CD4-positive, CD25-positive, alpha-beta regulatory T cell (primary cell): ENCODE data around the gene ASTN1. TPM values are rescaled to one million over a fixed set of nuclear protein-coding genes. Genes with fewer than 3 reads are reported as not detected.

ENCODE experiments used
- ATAC-seq, 2 donors: fragments of 150-1000 bp; cut with Tn5 transposase; one replicate each; pipeline ENCODE4 v1.10.0; 2021; ENCODE audit warnings: low read depth in 2 of 2, moderate number of reproducible peaks in 2 of 2, moderate library complexity in 1 of 2
- DNase-seq, 3 donors: peaks; one replicate each; pipeline versions ENCODE4 v3.0.0 to v3.0.0-alpha.2; 2012 to 2022; ENCODE audit warnings: mixed read lengths in 1 of 3
- H3K27ac ChIP-seq: one replicate; pipeline ENCODE4 v1.7.0; 2013; ENCODE audit warnings: mild to moderate bottlenecking, low read length; ENCODE audit not compliant: insufficient read depth, poor library complexity, severe bottlenecking
- H3K27me3 ChIP-seq: one replicate; pipeline ENCODE4 v1.7.0; 2013; ENCODE audit warnings: low read length; ENCODE audit not compliant: control insufficient read depth, insufficient read depth
- H3K36me3 ChIP-seq: one replicate; pipeline ENCODE4 v1.7.0; 2013; ENCODE audit warnings: mild to moderate bottlenecking, low read length, moderate library complexity; ENCODE audit not compliant: control insufficient read depth, insufficient read depth
- H3K4me1 ChIP-seq: 2 replicates; pipeline ENCODE4 v1.7.0; 2013; ENCODE audit warnings: mild to moderate bottlenecking, low read length; ENCODE audit not compliant: insufficient read depth, control insufficient read depth, poor library complexity, severe bottlenecking
- H3K4me3 ChIP-seq: one replicate; pipeline ENCODE4 v1.7.0; 2013; ENCODE audit warnings: low read depth, mild to moderate bottlenecking, low read length, moderate library complexity
- H3K9me3 ChIP-seq, 2 experiments: 1 replicate in 1 of 2; 2 replicates in 1 of 2; pipeline ENCODE4 v1.7.0; 2013; ENCODE audit warnings: low read length in 2 of 2, mild to moderate bottlenecking in 1 of 2, moderate library complexity in 1 of 2; ENCODE audit not compliant: control insufficient read depth in 2 of 2
- H3K27ac Mint-ChIP-seq, 3 donors: one replicate each; pipeline ENCODE4 v1.8.0; 2020 to 2022; ENCODE audit warnings: mild to moderate bottlenecking in 3 of 3, mixed read lengths in 3 of 3, moderate library complexity in 2 of 3
- H3K27me3 Mint-ChIP-seq: one replicate; pipeline ENCODE4 v1.8.0; 2022; ENCODE audit warnings: mild to moderate bottlenecking, mixed read lengths
- H3K36me3 Mint-ChIP-seq: one replicate; pipeline ENCODE4 v1.8.0; 2020; ENCODE audit warnings: mixed read lengths
- H3K4me1 Mint-ChIP-seq, 4 donors: one replicate each; pipeline ENCODE4 v1.8.0; 2020 to 2022; ENCODE audit warnings: mixed read lengths in 4 of 4, mild to moderate bottlenecking in 1 of 4
- H3K4me3 Mint-ChIP-seq, 4 donors: one replicate each; pipeline ENCODE4 v1.8.0; 2020 to 2022; ENCODE audit warnings: mild to moderate bottlenecking in 4 of 4, mixed read lengths in 4 of 4, moderate library complexity in 3 of 4
- H3K9me3 Mint-ChIP-seq, 7 donors: one replicate each; pipeline ENCODE4 v1.8.0; 2020 to 2022; ENCODE audit warnings: mixed read lengths in 7 of 7, mild to moderate bottlenecking in 3 of 7, moderate library complexity in 2 of 7
- polyA plus RNA-seq, 4 donors: library from polyadenylated mRNA; unstranded; fragments of 300-500 nt; fragmentation: Illumina TruSeq; gene quantifications; one replicate each; pipeline ENCODE4 v1.2.3, GENCODE V29; 2021
- total RNA-seq: library from RNA; stranded (reverse); gene quantifications from one replicate; pipeline ENCODE4 v1.2.3, GENCODE V29; 2022

ASTN1 gene
- total and polyA plus RNA-seq, 5 donors from 2014 or later = not detected

DNA sequence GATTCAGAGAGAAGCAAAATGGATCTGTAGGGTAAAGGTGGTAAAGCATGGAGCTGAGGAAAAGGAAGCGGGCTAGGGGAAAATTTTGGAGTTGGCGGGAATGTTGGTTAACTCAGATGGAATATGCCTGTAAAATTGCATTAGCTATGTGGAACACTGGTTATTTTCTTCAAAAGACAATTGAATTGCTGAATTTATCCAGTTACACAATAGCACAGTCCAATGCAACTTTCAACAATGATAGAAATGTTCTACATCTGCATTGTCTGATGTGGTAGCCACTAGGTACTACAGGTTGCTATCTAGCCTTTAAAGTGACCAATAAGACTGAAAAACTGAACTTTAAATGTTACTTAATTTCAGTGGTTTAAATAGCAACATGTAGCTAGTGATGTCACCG lies 315.2 kb downstream of the ASTN1 start:
- H3K36me3 Mint-ChIP-seq = no peaks in the 10 kb centered on the region
- no peak overlapping the region for H3K27ac Mint-ChIP-seq
- no peaks in the 10 kb centered on the region for H3K27me3 ChIP-seq

DNA sequence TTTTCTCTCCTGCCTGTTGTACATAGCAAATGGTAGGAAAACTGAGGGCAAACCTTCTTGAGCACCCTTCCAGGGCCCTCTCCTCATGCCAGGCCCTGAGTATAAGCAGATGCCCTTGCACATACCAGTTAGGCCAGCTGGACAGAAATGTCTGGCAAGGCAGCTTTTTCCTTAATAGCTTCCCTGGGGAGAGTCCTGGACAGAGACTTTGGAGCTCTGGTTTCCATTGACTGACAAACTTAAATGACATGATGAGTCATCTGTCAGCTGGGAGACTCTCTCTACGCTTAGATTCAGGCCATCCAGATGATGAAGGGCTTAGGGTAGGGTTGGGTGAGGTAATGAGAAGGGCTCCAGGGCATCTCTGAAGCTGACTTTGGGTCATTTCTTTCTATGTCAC lies 317.5 kb downstream of the ASTN1 start:
- Mint-ChIP-seq H3K9me3 (peaks cover 0 to 2% (median 0%) of the 10 kb centered on the region in 7 donors), H3K36me3 (no peaks in the 10 kb centered on the region), H3K27ac (no peak overlapping the region), H3K4me3 (no peak overlapping the region), H3K4me1 (no peaks in the 10 kb centered on the region), H3K27me3 (no peaks in the 10 kb centered on the region)
- Histone ChIP-seq H3K36me3 (no peaks in the 10 kb centered on the region), H3K27me3 (no peaks in the 10 kb centered on the region), H3K9me3 (no peaks in the 10 kb centered on the region), H3K4me1 (no peaks in the 10 kb centered on the region), H3K27ac (no peak overlapping the region), H3K4me3 (no peak overlapping the region)
- ATAC-seq (no peak), DNase-seq (no peak)

More for the DNA sequence above, 315.2 kb downstream of the ASTN1 start:
- ATAC-seq (no peak), DNase-seq (no peak)
- H3K4me3 ChIP-seq = no peak overlapping the region
- H3K4me1 Mint-ChIP-seq = no peaks in the 10 kb centered on the region
- no peaks in the 10 kb centered on the region for H3K36me3 ChIP-seq
- H3K27ac ChIP-seq = no peak overlapping the region
- H3K9me3 ChIP-seq = no peaks in the 10 kb centered on the region
- H3K4me1 ChIP-seq = no peaks in the 10 kb centered on the region
- no peak overlapping the region for H3K4me3 Mint-ChIP-seq
- no peaks in the 10 kb centered on the region for H3K27me3 Mint-ChIP-seq
- H3K9me3 Mint-ChIP-seq = peaks cover 0 to 2% (median 0%) of the 10 kb centered on the region in 7 donors

DNA sequence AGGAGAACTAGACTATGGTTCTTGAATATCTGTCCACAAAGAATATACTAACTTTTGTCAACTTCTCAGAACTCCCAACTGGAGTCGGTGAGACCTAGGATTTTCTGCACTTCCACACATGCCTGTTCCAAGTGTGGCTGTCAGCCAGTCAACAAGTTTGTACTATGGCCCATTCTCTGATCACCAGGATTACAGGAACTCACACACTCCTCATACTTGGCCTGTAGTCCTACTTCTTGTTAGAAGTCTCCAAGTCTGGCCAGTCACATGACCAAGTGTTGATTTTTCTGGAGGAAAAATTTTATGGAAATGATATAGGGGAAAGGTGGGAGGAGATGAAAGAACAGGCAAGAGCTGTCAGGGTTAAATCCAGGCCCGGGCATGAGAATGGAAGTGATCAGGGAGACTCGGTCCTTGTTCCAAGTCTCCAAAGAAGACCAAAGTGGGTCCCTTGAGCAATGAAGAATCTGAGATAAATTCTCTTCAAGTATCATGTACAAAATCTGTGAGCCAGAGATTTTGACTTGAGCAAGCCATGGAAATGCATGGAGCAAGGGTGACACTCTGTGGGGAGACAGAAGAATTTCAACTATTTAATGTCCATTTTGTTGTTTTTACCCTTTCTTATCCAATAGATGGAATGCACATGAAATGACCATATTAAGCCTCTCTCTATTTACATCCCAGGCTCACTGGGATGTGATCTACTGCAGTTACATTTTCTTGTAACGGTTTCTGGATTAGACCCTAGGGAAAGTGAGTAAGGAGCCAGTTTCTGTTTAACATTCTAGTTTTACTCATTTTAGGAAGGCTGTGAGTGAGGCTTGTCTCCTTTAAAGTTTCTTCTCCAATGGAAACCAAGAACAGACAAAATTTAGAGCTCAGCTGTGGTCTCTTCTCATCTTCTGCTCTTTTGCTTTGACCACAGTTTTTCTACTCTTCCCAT lies 320.9 kb downstream of the ASTN1 start:
- Histone ChIP-seq H3K4me3 (no peak overlapping the region), H3K27me3 (no peaks in the 10 kb centered on the region), H3K27ac (no peak overlapping the region), H3K9me3 (no peaks in the 10 kb centered on the region), H3K36me3 (no peaks in the 10 kb centered on the region), H3K4me1 (no peaks in the 10 kb centered on the region)
- Mint-ChIP-seq H3K27ac (no peak overlapping the region), H3K4me3 (no peak overlapping the region), H3K27me3 (peaks cover 5% of the 10 kb centered on the region), H3K36me3 (no peaks in the 10 kb centered on the region), H3K9me3 (peaks cover 0 to 2% (median 0%) of the 10 kb centered on the region in 7 donors), H3K4me1 (no peaks in the 10 kb centered on the region)
- ATAC-seq = no peak
- peak in 1 of 3 donors; percentile 1 for DNase-seq

DNA sequence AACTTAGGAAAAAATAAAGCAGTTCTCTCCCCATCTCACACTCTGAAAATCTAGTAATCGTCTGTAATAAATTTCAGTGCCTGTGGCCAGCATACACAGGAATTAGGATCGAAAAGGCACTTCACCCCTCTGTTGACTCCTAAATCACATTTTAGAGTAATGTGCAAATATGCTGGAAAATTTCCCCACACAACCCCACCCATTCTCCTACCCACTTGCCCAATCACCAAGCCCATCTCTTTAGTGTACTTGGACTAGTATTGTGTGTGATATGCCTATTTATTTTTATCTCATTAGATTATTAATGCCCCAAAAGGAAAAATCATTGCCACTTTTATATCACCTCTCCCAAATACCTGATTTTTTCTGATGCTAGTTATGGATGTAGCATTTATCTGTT lies 323.3 kb downstream of the ASTN1 start:
- Mint-ChIP-seq H3K9me3 (peaks cover 0 to 4% (median 0%) of the 10 kb centered on the region in 7 donors), H3K27me3 (peaks cover 5% of the 10 kb centered on the region), H3K27ac (no peak overlapping the region), H3K4me1 (no peaks in the 10 kb centered on the region), H3K4me3 (no peak overlapping the region), H3K36me3 (no peaks in the 10 kb centered on the region)
- DNase-seq = no peak
- H3K4me1 ChIP-seq = no peaks in the 10 kb centered on the region
- no peak for ATAC-seq
- no peaks in the 10 kb centered on the region for H3K36me3 ChIP-seq
- H3K9me3 ChIP-seq = no peaks in the 10 kb centered on the region
- no peaks in the 10 kb centered on the region for H3K27me3 ChIP-seq
- H3K4me3 ChIP-seq = no peak overlapping the region
- H3K27ac ChIP-seq = no peak overlapping the region

DNA sequence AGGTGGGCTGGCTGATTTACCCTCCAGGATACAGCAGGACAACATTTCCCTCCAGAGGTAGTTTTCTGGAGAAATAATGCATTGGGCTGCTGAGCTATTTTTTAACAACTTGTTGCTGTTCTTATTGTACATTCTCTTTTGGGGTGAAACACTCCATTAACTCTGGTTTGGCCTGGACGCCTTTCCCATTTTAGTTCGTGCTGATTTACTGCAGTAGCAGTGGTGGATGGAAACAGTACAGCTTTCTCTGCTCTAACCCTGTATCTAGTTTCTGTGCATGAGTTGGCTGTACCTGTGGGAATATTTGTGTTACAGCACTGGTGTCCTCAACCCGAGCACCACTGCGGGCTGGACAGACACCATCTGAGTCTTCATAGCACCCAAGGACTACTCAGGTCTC lies 325.3 kb downstream of the ASTN1 start:
- Histone ChIP-seq H3K9me3 (no peaks in the 10 kb centered on the region), H3K4me3 (no peak overlapping the region), H3K36me3 (no peaks in the 10 kb centered on the region), H3K27me3 (no peaks in the 10 kb centered on the region), H3K27ac (no peak overlapping the region), H3K4me1 (no peaks in the 10 kb centered on the region)
- Mint-ChIP-seq H3K9me3 (peaks cover 0 to 4% (median 0%) of the 10 kb centered on the region in 7 donors), H3K4me1 (no peaks in the 10 kb centered on the region), H3K4me3 (no peak overlapping the region), H3K27ac (no peak overlapping the region), H3K36me3 (no peaks in the 10 kb centered on the region), H3K27me3 (peaks cover 5% of the 10 kb centered on the region)
- no peak for DNase-seq
- no peak for ATAC-seq

DNA sequence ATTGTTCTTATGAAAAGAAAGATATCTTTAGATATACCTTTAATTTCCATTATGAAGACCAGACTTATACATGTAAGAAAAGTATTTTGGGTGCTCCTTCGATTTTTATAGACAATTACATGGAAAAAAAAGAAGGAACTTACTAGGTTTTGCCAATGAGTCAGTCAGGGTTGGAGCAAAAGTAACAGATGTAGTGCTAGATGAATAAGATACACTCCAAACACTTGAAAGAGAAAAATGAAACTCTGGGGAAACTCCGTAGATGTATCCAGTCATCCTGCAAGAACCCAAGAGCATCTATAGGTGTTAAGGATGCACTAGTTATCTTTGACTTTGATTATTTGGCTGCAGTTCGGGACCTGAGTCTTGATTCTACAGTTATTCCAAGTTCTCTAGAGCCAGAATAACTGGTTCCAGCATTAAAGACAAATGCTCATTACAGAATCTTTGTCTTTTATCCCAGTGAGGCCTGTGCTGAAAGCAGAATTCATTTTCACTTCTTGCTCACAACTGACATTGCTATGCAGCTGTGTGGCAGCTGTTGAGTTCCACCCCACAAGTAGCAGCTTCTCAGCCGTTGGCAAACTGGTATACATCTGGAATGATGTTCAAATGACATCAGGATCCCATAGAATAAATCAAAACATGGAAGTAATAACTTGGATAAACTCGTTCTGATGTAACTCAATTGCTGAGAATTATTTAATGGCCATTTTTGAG lies 326.1 kb downstream of the ASTN1 start:
- no peaks in the 10 kb centered on the region for H3K27me3 ChIP-seq
- ATAC-seq = no peak
- no peak overlapping the region for H3K4me3 ChIP-seq
- Mint-ChIP-seq H3K4me3 (no peak overlapping the region), H3K9me3 (peaks cover 0 to 4% (median 0%) of the 10 kb centered on the region in 7 donors), H3K4me1 (no peaks in the 10 kb centered on the region), H3K27ac (no peak overlapping the region), H3K36me3 (no peaks in the 10 kb centered on the region), H3K27me3 (peaks cover 5% of the 10 kb centered on the region)
- no peaks in the 10 kb centered on the region for H3K4me1 ChIP-seq
- H3K27ac ChIP-seq = no peak overlapping the region
- DNase-seq = no peak
- H3K36me3 ChIP-seq = no peaks in the 10 kb centered on the region
- no peaks in the 10 kb centered on the region for H3K9me3 ChIP-seq

DNA sequence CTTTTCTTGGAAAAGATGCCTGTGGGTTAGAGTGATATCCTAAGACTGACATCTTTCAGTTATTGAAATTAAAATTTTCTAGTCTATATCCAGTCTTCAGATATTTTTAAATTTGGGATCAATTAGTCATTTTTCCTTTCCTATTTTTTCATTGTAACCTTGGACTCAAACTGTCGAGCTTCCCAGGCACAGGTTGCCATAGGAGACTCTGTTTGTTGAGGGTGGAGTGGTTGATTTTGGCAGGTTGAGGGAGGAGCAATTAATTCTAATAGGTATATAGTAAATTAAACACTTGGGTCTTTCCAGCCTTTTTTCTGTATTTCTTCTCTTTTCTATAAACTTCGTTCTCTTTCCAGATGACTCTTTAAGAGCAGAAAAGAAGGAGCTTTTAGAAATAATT lies 326.8 kb downstream of the ASTN1 start:
- ATAC-seq (no peak), DNase-seq (no peak)
- no peaks in the 10 kb centered on the region for H3K27me3 ChIP-seq
- no peaks in the 10 kb centered on the region for H3K9me3 ChIP-seq
- no peaks in the 10 kb centered on the region for H3K4me1 Mint-ChIP-seq
- H3K9me3 Mint-ChIP-seq = peaks cover 0 to 4% (median 0%) of the 10 kb centered on the region in 7 donors
- H3K27me3 Mint-ChIP-seq = peaks cover 5% of the 10 kb centered on the region
- H3K4me3 ChIP-seq = no peak overlapping the region
- no peak overlapping the region for H3K27ac ChIP-seq
- H3K4me1 ChIP-seq = no peaks in the 10 kb centered on the region
- no peak overlapping the region for H3K27ac Mint-ChIP-seq
- H3K36me3 ChIP-seq = no peaks in the 10 kb centered on the region
- H3K36me3 Mint-ChIP-seq = no peaks in the 10 kb centered on the region
- no peak overlapping the region for H3K4me3 Mint-ChIP-seq
